Lung microvascular endothelial cell (primary cell): ENCODE results near the gene DKK2. TPM values are rescaled to one million over a fixed set of nuclear protein-coding genes. Genes with fewer than 3 reads are reported as not detected.

ENCODE experiments used
- DNase-seq, 2 donors: peaks; one replicate each; pipeline versions ENCODE4 v3.0.0 to v3.0.0-alpha.2; 2010; ENCODE audit warnings: low read depth in 2 of 2
- total RNA-seq: library from RNA; depleted of rRNA; stranded (reverse); fragments of >200 nt; gene quantifications from 2 replicates; pipeline ENCODE4 v1.2.1, GENCODE V29; 2014

DKK2 gene
- total RNA-seq, 1 donor from 2014 or later = not detected

DNA sequence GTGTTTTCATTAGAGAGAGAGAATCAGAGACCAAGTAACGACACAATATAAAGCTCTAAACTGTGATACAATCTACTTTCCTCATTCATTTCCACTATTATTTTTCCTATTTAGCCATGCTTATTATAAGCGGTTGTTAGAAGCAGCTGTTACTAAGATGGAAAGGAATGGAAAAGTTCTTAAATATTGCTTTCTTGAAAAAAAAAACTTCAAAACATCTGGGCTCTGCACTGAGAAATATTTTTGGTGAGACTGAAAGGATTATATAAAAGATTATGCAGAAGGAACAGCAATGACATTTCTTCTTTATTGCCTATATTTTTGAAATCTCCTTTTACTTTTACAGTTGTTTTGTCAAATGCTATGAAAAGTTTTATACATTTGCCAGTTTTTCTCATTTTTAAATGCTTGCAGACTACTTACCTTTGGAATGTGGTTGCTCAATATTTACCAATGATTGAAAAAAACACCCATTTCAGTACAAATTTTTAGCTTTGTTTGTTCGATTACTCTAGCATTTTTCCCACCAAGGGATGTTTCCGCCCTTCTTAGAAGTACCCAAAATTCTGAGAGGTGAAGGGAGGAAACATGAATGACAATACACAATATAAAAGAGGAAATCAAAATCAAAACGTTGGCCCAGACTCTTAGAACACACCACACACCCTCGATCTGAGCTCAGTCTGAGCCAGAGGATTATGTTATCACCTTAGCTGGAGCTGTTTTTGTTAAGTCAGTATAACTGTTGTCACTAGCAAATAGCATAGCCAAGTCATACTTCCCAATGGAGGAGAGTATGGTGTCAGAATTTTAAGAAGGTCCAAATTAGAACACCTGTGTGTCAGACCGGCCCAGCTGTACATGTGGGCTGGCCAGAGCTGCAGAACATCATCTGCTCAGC lies 18.4 kb downstream of the DKK2 start:
- no peak for DNase-seq

GRCh38 chr4:107011312-107011711 lies 24.8 kb downstream of the DKK2 start:
- no peak for DNase-seq

GRCh38 chr4:107009196-107009968 lies 26.7 kb downstream of the DKK2 start:
- DNase-seq = no peak

DNA sequence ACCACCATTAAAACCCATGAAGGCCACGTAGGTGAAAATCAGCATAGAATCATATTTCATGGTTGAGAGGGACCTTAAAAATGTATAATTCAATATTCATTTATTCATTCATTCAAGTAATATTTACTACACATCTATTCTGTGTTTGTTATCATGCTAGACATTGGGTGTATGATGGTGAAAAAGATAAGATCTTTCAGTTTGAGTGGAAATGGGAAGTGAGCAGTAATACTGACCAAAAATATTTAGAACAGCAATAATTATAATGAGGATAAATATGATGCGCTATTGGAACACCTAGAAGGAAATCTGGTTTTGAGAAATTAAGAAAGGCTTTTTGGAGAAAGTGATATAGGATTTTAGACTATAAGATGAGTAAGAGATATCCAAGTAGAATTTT lies 28.0 kb downstream of the DKK2 start:
- DNase-seq = no peak

DNA sequence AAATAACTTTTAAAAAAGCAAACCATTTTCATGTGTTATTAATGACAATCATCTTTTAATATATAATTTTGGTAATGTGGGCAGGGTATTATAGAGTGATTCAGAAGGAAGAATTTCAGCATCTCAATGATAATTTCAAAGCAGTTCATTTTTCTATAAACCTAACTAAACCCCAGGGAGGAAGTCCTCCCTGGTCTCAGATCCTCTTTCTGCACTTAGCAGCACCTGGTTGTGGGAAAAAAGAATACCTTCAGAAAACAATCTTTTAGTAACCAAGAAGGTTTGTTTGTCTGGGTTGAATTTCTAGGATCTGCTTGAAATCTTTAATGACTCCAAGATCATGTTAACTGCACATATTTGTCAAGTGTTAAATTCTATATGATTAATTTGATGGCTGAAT lies 29.9 kb downstream of the DKK2 start:
- DNase-seq = no peak

DNA sequence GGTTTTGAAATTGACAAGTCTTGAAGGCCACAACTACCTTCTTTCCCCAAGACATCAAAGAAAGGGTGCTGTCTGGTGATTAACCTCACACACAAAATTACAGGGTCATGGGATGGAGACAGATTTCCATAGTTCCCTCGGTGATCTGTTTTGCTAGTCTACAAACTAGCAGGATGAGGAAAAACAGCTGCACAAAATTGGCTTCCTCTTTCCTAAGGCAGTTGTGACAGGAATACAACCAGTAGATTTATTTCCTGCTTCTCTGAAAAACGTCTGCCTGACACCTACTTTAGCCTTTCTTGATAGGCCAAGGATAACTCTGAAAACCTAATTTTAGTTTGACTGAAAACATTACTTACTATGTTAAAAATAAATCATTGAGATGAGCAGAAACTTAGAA lies 39.6 kb downstream of the DKK2 start:
- no peak for DNase-seq

DNA sequence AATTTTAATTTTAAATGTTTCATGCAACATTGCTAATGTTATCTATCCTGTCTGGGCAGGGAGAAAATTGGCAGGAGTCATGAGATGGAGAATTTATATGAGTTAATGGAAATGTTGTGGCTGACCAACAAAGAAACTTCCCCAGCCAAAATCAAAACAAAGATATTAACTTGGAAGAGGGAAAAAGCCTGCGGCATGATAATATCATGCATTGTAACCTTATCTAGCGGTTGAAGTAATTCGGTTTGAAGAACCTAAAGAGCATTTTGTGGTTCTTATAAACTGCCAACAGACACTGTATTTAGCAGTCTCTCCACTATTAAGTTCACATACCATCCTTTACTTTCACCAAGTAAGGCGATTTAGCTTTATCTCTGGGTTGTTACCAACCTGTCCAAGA lies 42.3 kb downstream of the DKK2 start:
- no peak for DNase-seq

GRCh38 chr4:106987311-106987710 lies 48.8 kb downstream of the DKK2 start:
- no peak for DNase-seq

- DNase-seq = no peak
Observed at GRCh38 chr4:106986486-106986885, 49.6 kb downstream of the DKK2 start.

DNA sequence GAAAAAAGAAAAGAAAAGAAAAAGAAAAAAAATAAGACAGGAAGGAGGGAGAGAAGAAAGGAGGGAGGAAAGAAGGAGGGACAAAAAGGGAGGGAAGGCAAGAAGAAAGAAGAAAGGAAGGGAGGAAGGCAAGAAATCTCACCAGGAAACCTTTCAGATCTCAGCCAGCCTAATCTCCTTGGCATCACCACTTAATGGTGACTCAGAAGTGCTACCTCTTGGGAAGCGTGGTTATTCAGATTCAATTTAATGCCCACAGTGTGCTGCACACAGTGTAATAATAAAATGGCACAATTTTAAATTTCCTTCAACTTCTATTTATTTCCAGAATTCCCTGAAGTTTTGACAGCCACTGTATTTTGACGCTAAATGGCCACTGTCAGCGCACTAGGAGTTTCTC lies 50.3 kb downstream of the DKK2 start:
- no peak for DNase-seq

DNA sequence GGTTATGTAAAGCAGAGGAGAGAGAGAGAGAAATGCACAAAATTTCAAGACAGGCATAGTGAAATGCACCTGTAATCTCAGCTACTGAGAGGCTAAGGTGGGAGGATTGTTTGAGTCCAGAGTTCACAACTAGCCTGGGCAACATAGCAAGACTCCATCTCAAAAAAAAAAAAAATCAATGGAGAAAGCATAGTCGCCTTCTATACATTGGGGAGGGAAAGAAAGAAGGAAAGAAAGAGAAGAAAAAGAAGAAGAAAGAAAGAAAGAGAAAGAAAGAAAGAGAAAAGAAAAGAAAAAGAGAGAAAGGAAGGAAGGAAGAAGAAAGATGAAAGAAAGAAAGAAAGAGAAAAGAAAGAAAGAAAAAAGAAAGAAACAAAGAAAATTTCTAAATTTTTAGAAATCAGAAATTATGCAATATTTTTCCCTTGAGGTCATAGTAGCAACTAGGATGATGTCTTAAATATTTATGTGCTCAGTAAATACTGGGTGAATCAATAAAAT lies 53.4 kb downstream of the DKK2 start:
- DNase-seq = no peak

DNA sequence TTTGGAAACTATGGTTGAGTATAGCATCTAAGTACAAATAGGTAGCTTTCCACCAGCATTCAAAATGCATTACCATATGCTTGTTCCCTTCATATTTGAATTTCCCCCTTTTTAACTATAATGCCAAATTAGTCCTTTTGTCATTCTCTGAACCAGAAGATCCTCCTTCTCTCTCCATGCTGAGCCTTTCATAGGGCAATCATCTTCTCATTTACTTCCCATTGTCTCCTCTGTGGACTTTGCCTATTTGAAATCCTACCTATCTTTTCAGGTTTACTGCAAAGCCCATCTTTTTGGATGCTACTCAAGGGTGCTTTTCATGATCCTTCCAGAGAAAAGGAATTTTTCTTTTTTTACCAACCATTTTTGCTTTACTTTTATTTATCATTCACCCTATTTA lies 54.7 kb downstream of the DKK2 start:
- DNase-seq = no peak

GRCh38 chr4:106979476-106979875 lies 56.6 kb downstream of the DKK2 start:
- no peak for DNase-seq

DNA sequence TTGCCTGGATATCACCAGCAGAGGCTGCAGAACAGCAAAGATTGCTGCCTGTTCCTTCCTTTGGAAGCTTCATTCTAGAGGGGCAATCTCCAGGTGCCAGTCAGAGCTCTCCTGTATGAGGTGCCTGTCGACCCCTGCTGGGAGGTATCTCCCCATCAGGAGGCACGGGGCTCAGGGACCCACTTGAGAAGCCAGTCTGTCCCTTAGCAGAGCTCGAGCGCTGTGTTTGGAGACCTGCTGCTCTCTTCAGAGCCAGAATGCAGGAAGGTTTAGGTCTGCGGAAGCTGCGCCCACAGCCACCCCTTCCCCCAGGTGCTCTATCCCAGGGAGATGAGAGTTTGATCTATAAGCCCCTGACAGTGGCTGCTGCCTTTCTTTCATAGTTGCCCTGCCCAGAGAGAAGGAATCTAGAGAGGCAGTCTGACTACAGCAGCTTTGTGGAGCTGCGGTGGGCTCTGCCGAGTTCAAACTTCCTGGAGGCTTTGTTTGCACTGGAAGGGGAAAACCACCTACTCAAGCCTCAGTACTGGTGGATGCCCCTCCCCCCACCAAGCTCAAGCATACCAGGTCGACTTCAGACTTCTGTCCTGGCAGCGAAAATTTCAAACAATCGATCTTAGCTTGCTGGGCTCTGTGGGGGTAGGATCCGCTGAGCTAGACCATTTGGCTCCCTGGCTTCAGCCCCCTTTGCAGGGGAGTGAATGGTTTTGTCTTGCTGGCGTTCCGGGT lies 57.9 kb downstream of the DKK2 start:
- no peak for DNase-seq

GRCh38 chr4:106971636-106972035 lies 64.5 kb downstream of the DKK2 start:
- no peak for DNase-seq

- no peak for DNase-seq
Observed at GRCh38 chr4:106967892-106968291, 68.2 kb downstream of the DKK2 start.

- DNase-seq = no peak
Observed at GRCh38 chr4:106953036-106953705, 82.9 kb downstream of the DKK2 start.

GRCh38 chr4:106951891-106952290 lies 84.2 kb downstream of the DKK2 start:
- DNase-seq = no peak

DNA sequence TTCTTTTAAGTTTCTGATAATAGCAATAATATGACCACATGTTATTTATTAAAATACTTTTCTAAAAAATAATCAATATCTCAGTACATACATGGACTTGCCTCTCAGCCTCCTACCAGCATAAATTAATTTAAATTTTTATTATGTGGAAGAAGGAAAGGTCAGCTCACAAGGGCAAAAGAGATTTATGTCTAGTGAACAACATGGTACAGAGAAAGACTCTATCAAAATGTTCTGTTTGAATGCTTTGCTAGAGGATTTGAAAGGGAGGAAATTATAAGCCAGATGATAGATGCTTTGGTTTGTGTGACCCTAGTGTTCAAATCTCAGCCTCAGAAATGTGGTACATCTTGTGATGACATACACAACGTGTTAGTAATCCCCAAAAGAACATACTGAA lies 94.3 kb downstream of the DKK2 start:
- DNase-seq = no peak

DNA sequence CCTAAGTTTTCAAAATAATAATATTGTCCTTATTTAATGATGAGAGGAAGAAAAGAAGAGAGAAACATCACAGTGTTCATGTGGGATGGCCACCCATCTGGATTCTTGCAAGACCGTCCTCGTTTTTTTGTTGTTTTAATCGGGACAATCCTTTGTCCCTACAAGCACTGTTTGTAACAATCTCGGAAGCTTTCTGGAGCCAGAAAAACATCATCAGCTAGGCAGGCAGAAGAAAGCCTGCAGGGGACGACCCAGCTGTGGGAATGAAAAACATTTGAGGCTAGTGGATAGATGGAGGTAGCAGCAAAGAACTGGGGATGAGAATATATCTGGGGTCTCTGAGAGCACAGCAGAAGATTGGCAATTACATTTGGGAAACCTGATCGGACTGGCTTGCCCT lies 105.6 kb downstream of the DKK2 start:
- DNase-seq = no peak

- no peak for DNase-seq
Observed at GRCh38 chr4:106929248-106929647, 106.9 kb downstream of the DKK2 start.
